Spleen (tissue), 11 donors: ENCODE data around the gene GRIK4. TPM values are rescaled to one million over a fixed set of nuclear protein-coding genes. Genes with fewer than 3 reads are reported as not detected.

Experiments
- DNase-seq: peaks from one replicate; pipeline ENCODE4 v3.0.0-alpha.2; 2020
- H3K27ac ChIP-seq, 8 donors: fragments of 200-600 bp; sonication (generic) in 7 of 8; 1 replicate in 4 of 8; 2 replicates in 4 of 8; pipeline versions ENCODE4 v1.5.0 to v1.8.0; 2016 to 2021; ENCODE audit warnings: inconsistent platforms in 4 of 8, mild to moderate bottlenecking in 4 of 8, moderate library complexity in 1 of 8
- H3K27me3 ChIP-seq, 7 donors: fragments of 200-600 bp; sonication (generic) in 6 of 7; replicated peaks in 1 of 7; 1 replicate in 4 of 7; 2 replicates in 3 of 7; pipeline versions ENCODE4 v1.5.0 to v1.8.0; 2016 to 2021; ENCODE audit warnings: inconsistent platforms in 3 of 7, mild to moderate bottlenecking in 1 of 7
- H3K36me3 ChIP-seq, 6 donors: fragments of 200-600 bp; sonication (generic) in 5 of 6; 1 replicate in 4 of 6; 2 replicates in 2 of 6; pipeline versions ENCODE4 v1.5.0 to v1.8.0; 2016 to 2021; ENCODE audit warnings: inconsistent platforms in 2 of 6
- H3K4me1 ChIP-seq, 6 donors: fragments of 200-600 bp; sonication (generic) in 5 of 6; 1 replicate in 3 of 6; 2 replicates in 3 of 6; pipeline versions ENCODE4 v1.5.0 to v1.8.0; 2016 to 2021; ENCODE audit warnings: inconsistent platforms in 3 of 6
- H3K4me3 ChIP-seq, 8 donors: fragments of 200-600 bp; sonication (generic) in 7 of 8; 1 replicate in 4 of 8; 2 replicates in 4 of 8; pipeline versions ENCODE4 v1.5.0 to v1.8.0; 2016 to 2021; ENCODE audit warnings: inconsistent platforms in 4 of 8, mild to moderate bottlenecking in 4 of 8, moderate library complexity in 2 of 8
- H3K9me3 ChIP-seq, 8 donors: fragments of 200-600 bp; sonication (generic) in 7 of 8; 1 replicate in 4 of 8; 2 replicates in 4 of 8; pipeline versions ENCODE4 v1.5.0 to v1.8.0; 2016 to 2021; ENCODE audit warnings: inconsistent platforms in 4 of 8
- POLR2A ChIP-seq, 3 donors: fragments of 450-650 bp; IDR thresholded peaks; one replicate each; pipeline ENCODE4 v1.5.1; 2017; ENCODE audit warnings: antibody characterized with exemption in 3 of 3, mild to moderate bottlenecking in 1 of 3
- POLR2AphosphoS5 ChIP-seq, 3 donors: sonication (generic); formaldehyde crosslinking; IDR thresholded peaks; one replicate each; pipeline ENCODE4 v1.5.1; 2017; ENCODE audit warnings: antibody characterized with exemption in 3 of 3
- WGBS, 5 donors: extraction: QIAGEN DNeasy Blood & Tissue Kit in 3 of 5; methylation state at CpG; one replicate each; pipeline versions ENCODE4 v1.1.5 to v1.1.7; 2013 to 2018; 5-methylcytosine and 5-hydroxymethylcytosine counted together
- intact Hi-C: fragments of 100-400 bp; cut with DNase I; formaldehyde crosslinking; loops from one replicate; pipeline ENCODE4 v1.15.0; 2023; ENCODE audit warnings: low total_unique reads
- polyA plus RNA-seq, 3 donors: library from polyadenylated mRNA; stranded (reverse); fragments of 200-250 nt; gene quantifications; one replicate each; pipeline ENCODE4 v1.2.1, GENCODE V29; 2013
- total RNA-seq, 7 donors: library from RNA; depleted of rRNA in 3 of 7; stranded (reverse); fragments of >200 nt in 3 of 7; fragmentation: NEBNext Ultra II Directional in 4 of 7; extraction: Animal tissue kit (Norgen Biotek cat#: 25700) in 4 of 7; gene quantifications; one replicate each; pipeline versions ENCODE4 v1.1.0 to v1.2.1, GENCODE V29; 2016 to 2021
- TF ChIP-seq, protein P1 (sequence below), 11 experiments: fragments of 200-600 bp in 7 of 11; fragments of 450-650 bp in 4 of 11; sonication (generic) in 4 of 11; IDR thresholded peaks in 8 of 11; conservative IDR thresholded peaks in 3 of 11; 1 replicate in 7 of 11; 2 replicates in 4 of 11; pipeline versions ENCODE4 v1.4.0 to v1.8.0; 2016 to 2021; ENCODE audit warnings: antibody characterized with exemption in 11 of 11, inconsistent platforms in 4 of 11, mild to moderate bottlenecking in 1 of 11
- donor health status: healthy with polysubstance abuse.
- donor health status: DM: no; HTN: no; CAD: no; lungs with moderate emphysema.
- donor health status: DM: no; HTN: no; CAD: no.
- donor health status: Bipolar disorder and iron deficiency.
- donor health status: healthy.
- donor health status: DM: no; HTN: no; CAD: no.
- donor health status: DM: yes; HTN: yes; CAD: no.

GRIK4 gene
- total and polyA plus RNA-seq, 10 donors = 0.04 to 2.4 (median 0.59) TPM

DNA sequence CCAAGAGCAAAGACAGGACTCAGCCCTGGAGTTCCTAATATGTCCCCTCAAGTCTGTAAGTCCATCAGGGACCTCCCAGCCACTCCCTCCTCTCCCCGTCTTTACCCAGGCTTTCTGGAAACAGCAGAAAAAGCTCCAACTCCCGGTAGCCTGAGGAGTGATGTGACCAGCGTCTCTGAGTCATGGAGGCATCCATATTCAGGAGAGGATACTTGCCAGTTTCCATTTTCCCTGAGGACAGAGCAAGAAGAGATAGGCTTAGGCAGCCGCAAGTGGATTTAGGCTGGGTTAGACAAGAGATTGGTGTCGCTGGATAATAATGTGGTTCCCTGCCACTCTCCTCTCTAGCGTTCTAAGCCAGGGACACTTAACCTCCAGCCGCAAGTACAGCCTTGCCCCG lies 206.6 kb downstream of the GRIK4 start:
- 80 to 90% (median 84%) methylated on average over 8 of the region's 8 CpGs for whole genome bisulfite sequencing, 5 donors
- peak; percentile 32 for DNase-seq
- intact Hi-C loops = no loop called here
- Histone ChIP-seq H3K4me1 (peaks cover 0 to 18% (median 9%) of the 10 kb centered on the region in 6 donors), H3K36me3 (no peaks in the 10 kb centered on the region), H3K27ac (no peak overlapping the region), H3K27me3 (peaks cover 0 to 40% (median 10%) of the 10 kb centered on the region in 7 donors), H3K4me3 (no peak overlapping the region), H3K9me3 (no peaks in the 10 kb centered on the region)
- TF ChIP-seq POLR2AphosphoS5 (IDR thresholded peaks at IDR 0.05) = no peak
- TF ChIP-seq POLR2A (IDR thresholded peaks at IDR 0.05) = no peak
- TF ChIP-seq, protein P1, sequence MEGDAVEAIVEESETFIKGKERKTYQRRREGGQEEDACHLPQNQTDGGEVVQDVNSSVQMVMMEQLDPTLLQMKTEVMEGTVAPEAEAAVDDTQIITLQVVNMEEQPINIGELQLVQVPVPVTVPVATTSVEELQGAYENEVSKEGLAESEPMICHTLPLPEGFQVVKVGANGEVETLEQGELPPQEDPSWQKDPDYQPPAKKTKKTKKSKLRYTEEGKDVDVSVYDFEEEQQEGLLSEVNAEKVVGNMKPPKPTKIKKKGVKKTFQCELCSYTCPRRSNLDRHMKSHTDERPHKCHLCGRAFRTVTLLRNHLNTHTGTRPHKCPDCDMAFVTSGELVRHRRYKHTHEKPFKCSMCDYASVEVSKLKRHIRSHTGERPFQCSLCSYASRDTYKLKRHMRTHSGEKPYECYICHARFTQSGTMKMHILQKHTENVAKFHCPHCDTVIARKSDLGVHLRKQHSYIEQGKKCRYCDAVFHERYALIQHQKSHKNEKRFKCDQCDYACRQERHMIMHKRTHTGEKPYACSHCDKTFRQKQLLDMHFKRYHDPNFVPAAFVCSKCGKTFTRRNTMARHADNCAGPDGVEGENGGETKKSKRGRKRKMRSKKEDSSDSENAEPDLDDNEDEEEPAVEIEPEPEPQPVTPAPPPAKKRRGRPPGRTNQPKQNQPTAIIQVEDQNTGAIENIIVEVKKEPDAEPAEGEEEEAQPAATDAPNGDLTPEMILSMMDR (IDR thresholded peaks at IDR 0.05 in 8 of 11, conservative IDR thresholded peaks at IDR 0.05 in 3 of 11) = no peak

DNA sequence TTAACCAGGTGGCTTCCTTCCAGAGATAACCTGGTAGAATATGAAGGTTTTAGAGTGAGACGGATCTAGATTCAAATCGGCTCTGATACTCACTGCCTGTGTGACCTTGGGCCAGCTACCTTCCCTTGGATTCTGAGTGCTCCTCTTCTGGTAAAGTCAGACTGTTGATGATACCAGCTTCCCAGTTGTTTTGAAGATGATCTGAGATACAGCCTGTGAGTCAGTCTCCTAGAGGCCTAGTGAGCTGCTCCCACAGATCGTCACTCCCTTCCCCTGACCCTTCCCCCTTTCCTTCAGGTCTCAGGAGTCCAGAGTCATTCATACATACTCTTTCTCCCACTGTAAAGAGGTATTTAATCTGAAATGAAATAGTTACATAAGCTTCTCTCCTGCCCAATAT lies 207.8 kb downstream of the GRIK4 start:
- 72 to 78% (median 78%) methylated on average over 3 of the region's 3 CpGs for WGBS, 5 donors
- DNase-seq = no peak
- H3K27ac ChIP-seq = no peak overlapping the region

DNA sequence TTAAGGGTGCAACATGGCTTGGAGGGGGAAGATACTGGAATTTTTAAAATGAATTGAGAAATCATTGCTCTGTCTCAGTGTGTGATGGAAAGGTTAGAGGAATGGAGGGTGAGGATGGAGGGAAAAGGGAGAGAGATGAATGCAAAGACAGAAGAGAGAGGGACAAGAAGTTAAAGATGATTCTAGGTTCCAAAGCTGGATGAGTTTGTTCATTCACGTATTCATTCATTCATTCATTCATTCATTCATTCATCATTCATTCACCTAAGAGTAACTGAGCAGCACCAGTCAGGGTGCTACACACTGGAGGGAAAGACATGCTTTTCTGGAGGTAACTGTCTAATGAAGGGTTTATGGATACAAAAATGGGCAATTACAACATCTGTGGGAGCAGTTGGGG lies 209.2 kb downstream of the GRIK4 start:
- H3K9me3 ChIP-seq = peaks cover 0 to 7% (median 0%) of the 10 kb centered on the region in 8 donors
- intact Hi-C loops = no loop called here
- no peak for TF ChIP-seq POLR2A (IDR thresholded peaks at IDR 0.05)
- TF ChIP-seq, protein P1 (IDR thresholded peaks at IDR 0.05 in 8 of 11, conservative IDR thresholded peaks at IDR 0.05 in 3 of 11) = no peak
- no peak for TF ChIP-seq POLR2AphosphoS5 (IDR thresholded peaks at IDR 0.05)
- no peak overlapping the region for H3K4me3 ChIP-seq
- no peaks in the 10 kb centered on the region for H3K36me3 ChIP-seq
- H3K27ac ChIP-seq = no peak overlapping the region
- H3K27me3 ChIP-seq = peaks cover 0 to 40% (median 10%) of the 10 kb centered on the region in 7 donors
- H3K4me1 ChIP-seq = peaks cover 0 to under 1% (median 0%) of the 10 kb centered on the region in 6 donors
- DNase-seq = no peak
- 71 to 90% (median 74%) methylated on average over 1 of the region's 1 CpG for WGBS, 5 donors

More for the DNA sequence above, 207.8 kb downstream of the GRIK4 start:
- TF ChIP-seq POLR2A (IDR thresholded peaks at IDR 0.05) = no peak
- TF ChIP-seq POLR2AphosphoS5 (IDR thresholded peaks at IDR 0.05) = no peak
- TF ChIP-seq, protein P1 (IDR thresholded peaks at IDR 0.05 in 8 of 11, conservative IDR thresholded peaks at IDR 0.05 in 3 of 11) = no peak
- Histone ChIP-seq H3K4me1 (peaks cover 0 to 14% (median 9%) of the 10 kb centered on the region in 6 donors), H3K27me3 (peaks cover 0 to 40% (median 10%) of the 10 kb centered on the region in 7 donors), H3K36me3 (no peaks in the 10 kb centered on the region), H3K9me3 (no peaks in the 10 kb centered on the region), H3K4me3 (no peak overlapping the region)
- intact Hi-C loops = no loop called here

DNA sequence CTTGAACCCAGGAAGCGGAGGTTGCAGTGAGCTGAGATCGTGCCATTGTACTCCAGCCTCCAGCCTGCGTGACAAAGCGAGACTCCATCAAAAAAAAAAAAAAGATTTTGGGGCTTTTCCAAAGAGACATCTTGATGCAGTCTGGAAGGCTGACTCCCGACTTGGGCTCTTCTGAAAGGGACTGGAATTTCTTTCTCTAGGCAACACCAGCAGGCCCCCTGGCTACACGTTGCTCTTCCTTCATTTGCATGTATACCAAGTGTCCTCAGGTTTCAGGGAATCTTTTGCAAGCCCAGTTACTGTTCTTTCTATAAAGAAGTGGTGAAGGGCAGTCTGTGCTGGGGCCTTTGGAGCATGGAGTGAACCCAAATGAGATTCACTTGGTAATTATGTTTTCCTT lies 211.0 kb downstream of the GRIK4 start:
- DNase-seq = no peak
- Histone ChIP-seq H3K9me3 (peaks cover 0 to 25% (median 14%) of the 10 kb centered on the region in 8 donors), H3K4me1 (no peaks in the 10 kb centered on the region), H3K27ac (no peak overlapping the region), H3K27me3 (peaks cover 0 to 28% (median 10%) of the 10 kb centered on the region in 7 donors), H3K4me3 (no peak overlapping the region), H3K36me3 (no peaks in the 10 kb centered on the region)
- TF ChIP-seq POLR2A (IDR thresholded peaks at IDR 0.05) (no peak), POLR2AphosphoS5 (IDR thresholded peaks at IDR 0.05) (no peak)
- TF ChIP-seq, protein P1 (IDR thresholded peaks at IDR 0.05 in 8 of 11, conservative IDR thresholded peaks at IDR 0.05 in 3 of 11) = no peak
- intact Hi-C loops = no loop called here
- 56 to 75% (median 67%) methylated on average over 6 of the region's 6 CpGs for WGBS, 5 donors
